SIG-M5 treated with dmso at 0.1 percent for 504 hours (cell line): ENCODE results near the gene AFF2.

Source experiments
- DNase-seq: peaks from one replicate; lab custom pipeline; 2025; ENCODE audit not compliant: unreplicated experiment; lab: John Stamatoyannopoulos, UW

The AFF2 gene

GRCh38 chrX:148580016-148580415 lies 79.6 kb downstream of the AFF2 start:
- DNase-seq = no peak

- no peak for DNase-seq
Observed at GRCh38 chrX:148582353-148582752, 81.9 kb downstream of the AFF2 start.

- no peak for DNase-seq
Observed at GRCh38 chrX:148588649-148589310, 88.4 kb downstream of the AFF2 start.

- DNase-seq = no peak
Observed at GRCh38 chrX:148592595-148592994, 92.2 kb downstream of the AFF2 start.

- no peak for DNase-seq
Observed at GRCh38 chrX:148593146-148593545, 92.7 kb downstream of the AFF2 start.

GRCh38 chrX:148593987-148594386 lies 93.6 kb downstream of the AFF2 start:
- no peak for DNase-seq

- DNase-seq = no peak
Observed at GRCh38 chrX:148599404-148599803, 99.0 kb downstream of the AFF2 start.

GRCh38 chrX:148600131-148600530 lies 99.7 kb downstream of the AFF2 start:
- no peak for DNase-seq

GRCh38 chrX:148600581-148600980 lies 100.2 kb downstream of the AFF2 start:
- DNase-seq = no peak

- no peak for DNase-seq
Observed at GRCh38 chrX:148601034-148601433, 100.6 kb downstream of the AFF2 start.

- DNase-seq = no peak
Observed at GRCh38 chrX:148609515-148610327, 109.3 kb downstream of the AFF2 start.

- DNase-seq = no peak
Observed at GRCh38 chrX:148610328-148610698, 109.9 kb downstream of the AFF2 start.

GRCh38 chrX:148611993-148612392 lies 111.6 kb downstream of the AFF2 start:
- DNase-seq = no peak

GRCh38 chrX:148612431-148612830 lies 112.0 kb downstream of the AFF2 start:
- no peak for DNase-seq

GRCh38 chrX:148613636-148614035 lies 113.2 kb downstream of the AFF2 start:
- no peak for DNase-seq

GRCh38 chrX:148615491-148615890 lies 115.1 kb downstream of the AFF2 start:
- no peak for DNase-seq

GRCh38 chrX:148618470-148619445 lies 118.3 kb downstream of the AFF2 start:
- DNase-seq = no peak

- no peak for DNase-seq
Observed at GRCh38 chrX:148620023-148620422, 119.6 kb downstream of the AFF2 start.

- no peak for DNase-seq
Observed at GRCh38 chrX:148624951-148625474, 124.6 kb downstream of the AFF2 start.

GRCh38 chrX:148628621-148629020 lies 128.2 kb downstream of the AFF2 start:
- no peak for DNase-seq

GRCh38 chrX:148629434-148629833 lies 129.0 kb downstream of the AFF2 start:
- no peak for DNase-seq
